OCI-LY3 (cell line): Measurements from ENCODE around the gene ZNF219.

Source experiments
- EZH2phosphoT487 ChIP-seq: fragments of 200-600 bp; shearing (Covaris generic); IDR thresholded peaks from 2 replicates; pipeline ENCODE4 v1.6.1; 2018; ENCODE audit warnings: antibody characterized with exemption, mixed run types, low read depth
- TF ChIP-seq, protein P1 (sequence below): fragments of 200-600, 300-600 bp; sonication (generic); IDR thresholded peaks from 2 replicates; pipeline ENCODE4 v1.5.1; 2014; ENCODE audit warnings: antibody characterized with exemption, low read length, low read depth

DNA sequence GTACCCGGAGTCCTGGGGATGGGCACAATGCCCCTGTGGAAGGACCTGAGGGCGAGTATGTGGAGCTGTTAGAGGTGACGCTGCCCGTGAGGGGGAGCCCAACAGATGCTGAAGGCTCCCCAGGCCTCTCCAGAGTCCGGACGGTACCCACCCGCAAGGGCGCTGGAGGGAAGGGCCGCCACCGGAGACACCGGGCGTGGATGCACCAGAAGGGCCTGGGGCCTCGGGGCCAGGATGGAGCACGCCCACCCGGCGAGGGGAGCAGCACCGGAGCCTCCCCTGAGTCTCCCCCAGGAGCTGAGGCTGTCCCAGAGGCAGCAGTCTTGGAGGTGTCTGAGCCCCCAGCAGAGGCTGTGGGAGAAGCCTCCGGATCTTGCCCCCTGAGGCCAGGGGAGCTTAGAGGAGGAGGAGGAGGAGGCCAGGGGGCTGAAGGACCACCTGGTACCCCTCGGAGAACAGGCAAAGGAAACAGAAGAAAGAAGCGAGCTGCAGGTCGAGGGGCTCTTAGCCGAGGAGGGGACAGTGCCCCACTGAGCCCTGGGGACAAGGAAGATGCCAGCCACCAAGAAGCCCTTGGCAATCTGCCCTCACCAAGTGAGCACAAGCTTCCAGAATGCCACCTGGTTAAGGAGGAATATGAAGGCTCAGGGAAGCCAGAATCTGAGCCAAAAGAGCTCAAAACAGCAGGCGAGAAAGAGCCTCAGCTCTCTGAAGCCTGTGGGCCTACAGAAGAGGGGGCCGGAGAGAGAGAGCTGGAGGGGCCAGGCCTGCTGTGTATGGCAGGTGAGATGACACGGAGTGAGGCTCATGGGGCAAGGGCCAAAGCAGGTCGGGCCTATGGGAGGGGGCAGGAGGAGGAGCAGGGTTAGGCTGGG is 23.8 kb downstream of the ZNF219 start:
- TF ChIP-seq, protein P1, sequence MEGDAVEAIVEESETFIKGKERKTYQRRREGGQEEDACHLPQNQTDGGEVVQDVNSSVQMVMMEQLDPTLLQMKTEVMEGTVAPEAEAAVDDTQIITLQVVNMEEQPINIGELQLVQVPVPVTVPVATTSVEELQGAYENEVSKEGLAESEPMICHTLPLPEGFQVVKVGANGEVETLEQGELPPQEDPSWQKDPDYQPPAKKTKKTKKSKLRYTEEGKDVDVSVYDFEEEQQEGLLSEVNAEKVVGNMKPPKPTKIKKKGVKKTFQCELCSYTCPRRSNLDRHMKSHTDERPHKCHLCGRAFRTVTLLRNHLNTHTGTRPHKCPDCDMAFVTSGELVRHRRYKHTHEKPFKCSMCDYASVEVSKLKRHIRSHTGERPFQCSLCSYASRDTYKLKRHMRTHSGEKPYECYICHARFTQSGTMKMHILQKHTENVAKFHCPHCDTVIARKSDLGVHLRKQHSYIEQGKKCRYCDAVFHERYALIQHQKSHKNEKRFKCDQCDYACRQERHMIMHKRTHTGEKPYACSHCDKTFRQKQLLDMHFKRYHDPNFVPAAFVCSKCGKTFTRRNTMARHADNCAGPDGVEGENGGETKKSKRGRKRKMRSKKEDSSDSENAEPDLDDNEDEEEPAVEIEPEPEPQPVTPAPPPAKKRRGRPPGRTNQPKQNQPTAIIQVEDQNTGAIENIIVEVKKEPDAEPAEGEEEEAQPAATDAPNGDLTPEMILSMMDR: no peak
- no peak for TF ChIP-seq EZH2phosphoT487
